Activated T-cell treated with anti-CD3 and anti-CD28 coated beads, Interleukin-2, amount 50 U/mL, for 24 hours (primary cell): Measurements from ENCODE around the gene TSEN15.

ENCODE experiments used
- DNase-seq: peaks from one replicate; pipeline ENCODE4 v3.0.0-alpha.2; 2020
- H3K27ac Mint-ChIP-seq: 2 replicates; pipeline ENCODE4 v1.8.0; 2020; ENCODE audit warnings: mild to moderate bottlenecking, mixed read lengths
- H3K27me3 Mint-ChIP-seq: 2 replicates; pipeline ENCODE4 v1.8.0; 2020; ENCODE audit warnings: mixed read lengths
- H3K36me3 Mint-ChIP-seq: 2 replicates; pipeline ENCODE4 v1.8.0; 2020; ENCODE audit warnings: low read depth, mixed read lengths
- H3K4me1 Mint-ChIP-seq: 2 replicates; pipeline ENCODE4 v1.8.0; 2020; ENCODE audit warnings: low read depth, mixed read lengths
- H3K4me3 Mint-ChIP-seq: 2 replicates; pipeline ENCODE4 v1.8.0; 2020; ENCODE audit warnings: mild to moderate bottlenecking, moderate library complexity, mixed read lengths
- H3K9me3 Mint-ChIP-seq: 2 replicates; pipeline ENCODE4 v1.8.0; 2020; ENCODE audit warnings: mixed read lengths

TSEN15 gene

DNA sequence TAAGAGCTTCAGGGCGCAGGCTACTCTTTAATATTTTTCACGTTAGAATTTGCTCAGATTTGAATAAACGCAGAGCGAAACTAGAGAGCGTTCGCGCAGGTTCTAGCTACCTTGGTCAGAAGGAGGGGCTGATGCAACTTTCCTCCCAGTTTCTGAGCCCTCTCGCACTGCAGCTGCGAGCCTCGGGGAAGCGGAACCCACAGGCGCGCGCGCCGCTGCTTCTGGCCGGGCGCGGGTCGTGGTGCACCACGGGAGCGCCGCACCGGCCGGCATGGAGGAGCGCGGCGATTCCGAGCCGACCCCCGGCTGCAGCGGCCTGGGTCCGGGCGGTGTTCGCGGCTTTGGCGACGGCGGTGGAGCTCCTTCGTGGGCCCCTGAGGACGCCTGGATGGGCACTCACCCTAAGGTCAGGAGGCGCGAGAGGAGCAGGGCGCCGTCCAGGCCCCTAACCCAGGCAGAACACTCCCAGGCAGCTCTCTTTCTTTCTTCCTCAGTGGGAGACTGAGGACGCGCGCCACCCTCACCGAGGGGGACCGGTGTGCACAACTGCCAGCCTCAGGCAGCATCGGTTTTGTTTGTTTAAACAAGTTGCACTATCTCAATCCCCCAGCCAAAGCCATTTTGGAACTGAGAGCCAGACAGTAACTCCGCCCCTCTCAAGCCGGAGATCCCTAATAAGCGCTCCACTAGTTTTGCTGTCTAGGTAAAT is at the start of gene TSEN15:
Gene TSEN15, plus strand, starts transcription at position 246 of the 709 bp plus-strand sequence. Its CDS starts 26 bp downstream, at position 272.
- Mint-ChIP-seq H3K4me1 (peaks cover 35% of the 10 kb centered on the region), H3K9me3 (peaks cover 4% of the 10 kb centered on the region), H3K27me3 (peaks cover 9% of the 10 kb centered on the region), H3K27ac (peak within 1 kb of the TSS; percentile 99), H3K4me3 (peak within 1 kb of the TSS; percentile 93), H3K36me3 (peaks cover 45% of the 10 kb centered on the region)
- peak; percentile 89 for DNase-seq

- peaks cover 12% of the 10 kb centered on the region for H3K4me1 Mint-ChIP-seq
- no peak for DNase-seq
- H3K9me3 Mint-ChIP-seq, result no peaks in the 10 kb centered on the region
- peak overlapping the region; percentile 41 for H3K27ac Mint-ChIP-seq
- no peaks in the 10 kb centered on the region for H3K36me3 Mint-ChIP-seq
- no peak overlapping the region for H3K4me3 Mint-ChIP-seq
- no peaks in the 10 kb centered on the region for H3K27me3 Mint-ChIP-seq
Measured at GRCh38 chr1:184002071-184002470, 49.5 kb upstream of the TSEN15 start.

DNA sequence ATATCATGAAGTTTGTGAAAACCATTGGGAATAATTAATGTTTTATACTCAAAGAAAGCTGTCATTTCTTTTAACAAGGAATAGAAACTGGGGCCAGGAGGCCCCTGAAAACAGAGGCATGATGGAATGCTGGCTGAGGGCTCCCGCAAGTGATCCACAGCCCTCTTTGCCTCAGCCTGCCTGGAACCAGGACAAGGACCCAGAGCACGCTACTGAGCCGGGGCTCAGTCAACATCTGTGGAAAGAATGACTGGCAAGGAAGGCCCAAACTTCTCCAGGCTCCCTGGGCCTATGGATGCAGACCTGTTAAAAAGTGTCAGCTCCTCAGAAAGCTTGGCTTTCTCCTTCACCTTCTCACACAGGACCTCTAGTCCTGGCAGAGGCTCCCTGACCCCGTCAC is 46.6 kb upstream of the TSEN15 start:
- Mint-ChIP-seq H3K4me1 (peaks cover 12% of the 10 kb centered on the region), H3K9me3 (no peaks in the 10 kb centered on the region), H3K36me3 (no peaks in the 10 kb centered on the region), H3K4me3 (no peak overlapping the region), H3K27ac (no peak overlapping the region), H3K27me3 (no peaks in the 10 kb centered on the region)
- DNase-seq, result no peak

GRCh38 chr1:184005506-184005905 is 46.0 kb upstream of the TSEN15 start:
- Mint-ChIP-seq H3K36me3 (no peaks in the 10 kb centered on the region), H3K27me3 (no peaks in the 10 kb centered on the region), H3K4me3 (no peak overlapping the region), H3K9me3 (no peaks in the 10 kb centered on the region), H3K27ac (no peak overlapping the region), H3K4me1 (peaks cover 12% of the 10 kb centered on the region)
- no peak for DNase-seq

GRCh38 chr1:184010788-184011187 is 40.7 kb upstream of the TSEN15 start:
- no peak overlapping the region for H3K4me3 Mint-ChIP-seq
- H3K36me3 Mint-ChIP-seq, result no peaks in the 10 kb centered on the region
- H3K9me3 Mint-ChIP-seq, result no peaks in the 10 kb centered on the region
- no peaks in the 10 kb centered on the region for H3K4me1 Mint-ChIP-seq
- no peak overlapping the region for H3K27ac Mint-ChIP-seq
- no peak for DNase-seq
- H3K27me3 Mint-ChIP-seq, result peaks cover 11% of the 10 kb centered on the region

GRCh38 chr1:184012187-184012586 is 39.3 kb upstream of the TSEN15 start:
- no peak for DNase-seq
- Mint-ChIP-seq H3K4me1 (no peaks in the 10 kb centered on the region), H3K27ac (no peak overlapping the region), H3K9me3 (no peaks in the 10 kb centered on the region), H3K36me3 (no peaks in the 10 kb centered on the region), H3K4me3 (no peak overlapping the region), H3K27me3 (peaks cover 11% of the 10 kb centered on the region)

GRCh38 chr1:184014271-184014670 is 37.3 kb upstream of the TSEN15 start:
- Mint-ChIP-seq H3K27me3 (peaks cover 11% of the 10 kb centered on the region), H3K4me1 (no peaks in the 10 kb centered on the region), H3K27ac (no peak overlapping the region), H3K9me3 (no peaks in the 10 kb centered on the region), H3K36me3 (no peaks in the 10 kb centered on the region), H3K4me3 (no peak overlapping the region)
- no peak for DNase-seq

DNA sequence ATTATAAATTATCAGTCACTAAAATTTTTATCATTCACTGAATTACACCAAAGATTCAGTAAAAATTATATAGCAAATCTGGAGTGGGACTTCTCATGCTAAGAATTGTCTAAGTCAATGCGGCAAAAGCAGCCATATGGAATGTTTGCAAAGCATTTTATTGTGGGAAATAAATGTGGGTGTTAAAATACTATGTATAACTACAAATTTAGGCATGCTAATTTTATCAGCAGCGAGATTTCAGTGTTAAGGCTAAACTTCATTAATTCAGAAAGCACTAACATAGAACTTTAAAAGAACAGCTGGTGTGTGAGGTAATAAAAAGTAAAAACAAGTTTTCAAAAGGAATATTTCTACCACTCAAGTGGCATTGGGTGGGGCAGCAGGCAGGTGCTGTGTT is 35.4 kb upstream of the TSEN15 start:
- no peak overlapping the region for H3K27ac Mint-ChIP-seq
- peaks cover 11% of the 10 kb centered on the region for H3K27me3 Mint-ChIP-seq
- H3K4me3 Mint-ChIP-seq, result no peak overlapping the region
- H3K36me3 Mint-ChIP-seq, result no peaks in the 10 kb centered on the region
- no peaks in the 10 kb centered on the region for H3K9me3 Mint-ChIP-seq
- H3K4me1 Mint-ChIP-seq, result no peaks in the 10 kb centered on the region
- no peak for DNase-seq

DNA sequence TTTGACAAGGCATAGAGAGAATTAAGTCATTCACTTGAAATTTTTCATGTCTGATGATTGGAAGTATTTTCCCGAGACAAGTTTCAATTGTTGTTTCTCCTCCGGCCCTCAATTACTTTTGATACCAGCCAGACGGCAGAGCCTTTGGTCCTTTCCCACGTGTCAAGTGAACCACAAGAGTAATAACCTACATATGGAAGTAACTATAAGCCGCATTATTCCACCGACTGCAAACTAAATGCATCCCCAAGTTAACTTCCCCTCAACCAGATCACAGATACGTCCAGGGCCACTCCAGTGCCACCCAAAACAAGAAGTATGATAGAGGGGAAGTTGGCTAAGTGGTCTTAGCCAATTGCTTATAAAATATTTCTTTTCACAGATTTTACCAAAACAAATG is 34.2 kb upstream of the TSEN15 start:
- Mint-ChIP-seq H3K4me3 (no peak overlapping the region), H3K27me3 (peaks cover 11% of the 10 kb centered on the region), H3K4me1 (no peaks in the 10 kb centered on the region), H3K36me3 (no peaks in the 10 kb centered on the region), H3K27ac (no peak overlapping the region), H3K9me3 (no peaks in the 10 kb centered on the region)
- DNase-seq, result no peak

DNA sequence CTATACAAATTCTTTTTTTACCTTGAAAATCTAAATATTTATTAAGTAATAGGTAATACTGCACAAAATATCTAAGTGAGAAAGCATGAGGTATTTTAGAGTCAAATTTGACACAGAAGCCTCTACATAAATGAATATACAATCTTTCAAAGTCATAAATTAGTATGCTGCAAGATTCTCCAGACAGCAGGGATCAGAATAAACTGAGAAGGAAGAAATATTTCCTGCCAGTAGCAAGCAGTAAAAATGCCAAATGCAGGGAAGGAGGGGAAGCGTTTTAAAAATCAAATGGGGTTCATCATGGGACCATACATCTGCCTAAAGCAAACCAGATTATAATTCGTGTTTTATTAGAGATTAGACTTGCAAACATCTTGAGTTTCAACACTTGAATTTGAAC is 32.9 kb upstream of the TSEN15 start:
- Mint-ChIP-seq H3K9me3 (no peaks in the 10 kb centered on the region), H3K27me3 (peaks cover 7% of the 10 kb centered on the region), H3K27ac (no peak overlapping the region), H3K4me3 (no peak overlapping the region), H3K4me1 (no peaks in the 10 kb centered on the region), H3K36me3 (no peaks in the 10 kb centered on the region)
- no peak for DNase-seq

DNA sequence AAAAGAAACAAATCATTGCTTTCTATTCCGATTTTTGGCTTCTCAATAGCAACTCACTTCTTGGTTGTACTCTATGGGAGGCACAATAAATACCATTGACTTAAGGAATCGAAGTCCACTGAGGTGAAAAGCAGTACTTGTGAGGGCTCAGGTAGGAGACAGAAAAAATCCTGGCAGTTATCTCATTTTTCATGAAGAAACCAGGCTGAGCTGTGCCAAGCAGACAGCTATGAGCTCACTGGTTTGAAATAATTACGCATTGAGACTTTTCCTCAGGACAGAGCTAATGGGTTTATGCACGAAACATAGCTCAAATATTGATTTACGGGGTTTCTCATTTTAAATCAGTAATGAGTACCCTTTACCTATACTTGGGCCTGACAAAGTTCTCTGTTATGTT is 32.5 kb upstream of the TSEN15 start:
- H3K27ac Mint-ChIP-seq, result no peak overlapping the region

GRCh38 chr1:184019506-184019905 is 32.0 kb upstream of the TSEN15 start:
- no peak overlapping the region for H3K4me3 Mint-ChIP-seq
- H3K27ac Mint-ChIP-seq, result no peak overlapping the region
- H3K4me1 Mint-ChIP-seq, result no peaks in the 10 kb centered on the region
- DNase-seq, result no peak
- no peaks in the 10 kb centered on the region for H3K27me3 Mint-ChIP-seq
- no peaks in the 10 kb centered on the region for H3K9me3 Mint-ChIP-seq
- no peaks in the 10 kb centered on the region for H3K36me3 Mint-ChIP-seq

More for the DNA sequence above, 32.5 kb upstream of the TSEN15 start:
- H3K4me1 Mint-ChIP-seq, result no peaks in the 10 kb centered on the region
- no peak for DNase-seq
- peaks cover 2% of the 10 kb centered on the region for H3K27me3 Mint-ChIP-seq
- no peaks in the 10 kb centered on the region for H3K36me3 Mint-ChIP-seq
- H3K9me3 Mint-ChIP-seq, result no peaks in the 10 kb centered on the region
- no peak overlapping the region for H3K4me3 Mint-ChIP-seq

DNA sequence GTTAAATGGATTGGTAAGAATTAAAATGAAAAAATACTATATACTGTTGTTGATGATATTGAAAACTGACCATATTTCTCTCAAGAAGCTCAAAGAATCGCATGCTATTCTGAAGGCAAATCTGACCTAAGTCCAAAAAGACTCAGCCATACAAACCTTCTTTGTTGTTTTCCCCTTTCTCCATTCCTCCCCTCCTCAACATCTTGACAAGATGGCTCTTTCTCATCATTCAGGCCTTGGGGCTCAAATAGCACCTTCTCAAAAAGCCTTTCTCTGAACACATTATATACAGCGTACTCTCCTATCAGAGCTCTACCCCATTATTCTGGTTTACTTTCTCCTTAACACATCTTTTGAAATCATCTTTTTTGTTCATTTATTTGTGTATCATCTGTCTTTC is 31.2 kb upstream of the TSEN15 start:
- no peak for DNase-seq
- no peaks in the 10 kb centered on the region for H3K9me3 Mint-ChIP-seq

DNA sequence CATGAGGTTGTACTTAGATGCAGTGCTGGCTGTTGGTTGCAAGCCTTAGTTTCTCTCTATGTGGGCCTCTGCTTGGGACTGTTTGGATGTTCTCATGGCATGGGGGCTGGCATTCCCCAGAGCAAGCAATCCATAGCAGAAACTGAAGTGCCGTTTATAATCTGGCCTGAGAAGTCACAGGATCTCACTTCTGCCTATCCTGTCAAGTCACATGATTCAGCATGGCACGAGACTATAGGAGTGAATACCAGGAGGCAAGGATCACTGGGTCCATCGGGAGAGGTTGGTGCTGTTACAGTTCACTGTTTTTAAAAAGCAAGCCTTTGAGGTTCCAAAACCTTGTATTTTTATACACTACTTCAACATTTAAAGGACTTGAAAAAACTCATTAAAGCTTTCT is 30.7 kb upstream of the TSEN15 start:
- H3K4me1 Mint-ChIP-seq, result no peaks in the 10 kb centered on the region
- no peaks in the 10 kb centered on the region for H3K27me3 Mint-ChIP-seq
- H3K4me3 Mint-ChIP-seq, result no peak overlapping the region
- no peak for DNase-seq
- no peaks in the 10 kb centered on the region for H3K9me3 Mint-ChIP-seq
- H3K36me3 Mint-ChIP-seq, result no peaks in the 10 kb centered on the region
- no peak overlapping the region for H3K27ac Mint-ChIP-seq

More for the DNA sequence above, 31.2 kb upstream of the TSEN15 start:
- Mint-ChIP-seq H3K4me1 (no peaks in the 10 kb centered on the region), H3K36me3 (no peaks in the 10 kb centered on the region), H3K27ac (no peak overlapping the region), H3K4me3 (no peak overlapping the region), H3K27me3 (no peaks in the 10 kb centered on the region)

- Mint-ChIP-seq H3K9me3 (no peaks in the 10 kb centered on the region), H3K27ac (no peak overlapping the region), H3K4me1 (no peaks in the 10 kb centered on the region), H3K27me3 (peaks cover 6% of the 10 kb centered on the region), H3K4me3 (no peak overlapping the region), H3K36me3 (no peaks in the 10 kb centered on the region)
- DNase-seq, result no peak
Measured at GRCh38 chr1:184021728-184022127, 29.8 kb upstream of the TSEN15 start.

- DNase-seq, result no peak
- H3K9me3 Mint-ChIP-seq, result no peaks in the 10 kb centered on the region
- no peak overlapping the region for H3K27ac Mint-ChIP-seq
- peaks cover 10% of the 10 kb centered on the region for H3K27me3 Mint-ChIP-seq
- no peaks in the 10 kb centered on the region for H3K4me1 Mint-ChIP-seq
- no peak overlapping the region for H3K4me3 Mint-ChIP-seq
- H3K36me3 Mint-ChIP-seq, result no peaks in the 10 kb centered on the region
Measured at GRCh38 chr1:184022668-184023067, 28.9 kb upstream of the TSEN15 start.
